IPS DF 19.7 (cell line): ENCODE results near the gene KCNG2.

ENCODE experiments used
- DNase-seq: peaks from one replicate; pipeline ENCODE4 v3.0.0-alpha.2; 2013; ENCODE audit warnings: low read depth, low spot score

The KCNG2 gene

DNA sequence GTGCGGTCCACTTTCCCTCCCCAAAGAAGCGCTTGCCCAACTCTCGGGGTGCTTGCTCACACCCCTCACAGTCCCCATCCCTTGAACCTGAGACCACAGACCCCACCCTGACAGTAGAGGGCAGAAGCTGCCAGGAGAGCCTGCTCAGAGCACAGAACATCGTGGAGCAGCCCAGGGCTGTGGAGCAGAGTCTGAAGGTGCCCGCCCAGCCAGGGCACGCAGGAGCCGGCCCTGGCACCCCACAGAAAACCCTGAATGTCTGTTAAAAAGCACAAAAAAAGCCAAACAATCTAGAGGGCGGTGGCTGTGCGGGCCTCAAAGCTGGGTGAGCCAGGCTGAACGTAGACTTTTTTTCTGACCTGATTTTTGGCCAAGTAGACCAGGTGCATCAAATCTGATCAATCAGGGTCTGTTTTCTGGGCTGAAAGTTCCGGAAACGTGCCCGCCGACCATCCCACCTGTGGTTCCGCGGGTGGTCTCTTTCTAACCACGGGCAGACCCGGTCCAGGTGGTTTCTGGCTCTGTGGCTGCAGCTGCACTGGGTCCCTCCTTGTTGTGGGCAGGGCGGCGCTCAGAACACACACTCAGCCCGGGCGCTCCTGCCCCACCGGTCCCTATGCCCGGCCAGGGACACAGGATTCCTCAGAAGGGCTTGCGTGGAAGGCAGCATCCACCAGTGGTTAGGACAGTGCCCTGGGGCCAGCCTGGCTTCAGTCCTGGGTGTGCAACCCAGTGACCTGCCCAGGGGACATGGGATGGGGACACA, 87.4 kb downstream of the KCNG2 start:
- DNase-seq: no peak

DNA sequence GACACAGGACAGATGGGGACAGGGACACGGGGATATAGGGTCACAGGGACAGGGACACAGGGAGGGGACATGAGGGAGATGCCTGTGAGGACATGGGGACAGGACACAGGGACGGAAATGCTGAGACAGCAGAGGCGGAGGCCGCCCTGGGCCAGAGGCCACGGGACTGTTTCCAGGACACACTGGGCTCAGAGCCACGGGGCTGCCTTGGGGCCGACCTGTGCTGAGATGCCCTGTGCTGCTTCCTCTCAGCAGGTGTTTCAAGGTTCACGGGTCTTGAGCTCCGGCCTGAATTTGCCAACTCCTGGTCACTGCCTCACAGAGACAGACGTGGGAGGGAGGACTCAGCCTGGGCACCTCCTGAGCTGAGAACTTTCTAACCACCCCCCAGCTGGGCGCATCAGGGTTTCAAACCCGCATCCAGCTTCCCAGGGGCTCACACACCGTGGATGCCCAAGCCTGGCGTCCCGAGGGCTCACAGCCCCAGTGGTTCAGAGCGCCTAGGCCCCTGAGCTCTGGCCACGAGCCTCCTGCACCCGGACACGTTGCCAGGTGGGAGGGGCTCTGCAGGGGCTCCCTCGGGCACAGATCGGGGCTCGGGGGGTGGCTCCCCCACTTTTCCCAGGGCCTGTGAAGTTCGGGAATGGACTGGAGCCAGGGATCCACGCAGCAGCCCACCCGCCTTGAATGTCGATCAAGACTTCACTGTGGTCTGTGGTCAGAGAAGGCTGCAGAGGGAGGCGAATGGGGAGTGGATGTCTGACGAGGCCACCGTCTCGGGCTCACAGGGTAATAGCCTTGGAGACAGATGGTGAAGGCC, 89.7 kb downstream of the KCNG2 start:
- no peak for DNase-seq

DNA sequence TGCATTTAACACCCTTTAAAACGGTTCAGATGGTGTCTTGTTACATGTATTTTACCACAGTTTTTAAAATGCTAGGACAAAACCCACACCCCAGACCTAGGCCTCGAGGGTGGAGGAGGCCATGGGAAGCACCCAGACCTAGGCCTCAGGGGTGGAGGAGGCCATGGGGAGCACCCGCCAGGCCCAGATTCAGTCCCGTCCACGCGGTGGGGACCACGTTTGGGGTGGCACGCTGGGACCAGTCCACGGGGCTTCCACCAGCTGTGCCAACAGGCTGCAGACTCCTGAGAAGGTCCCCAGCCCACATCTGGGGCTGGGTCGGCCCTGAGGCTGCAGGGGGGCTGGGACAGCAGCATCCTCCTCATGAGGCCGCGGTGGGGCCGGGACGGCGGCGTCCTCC, 90.3 kb downstream of the KCNG2 start:
- DNase-seq: no peak

DNA sequence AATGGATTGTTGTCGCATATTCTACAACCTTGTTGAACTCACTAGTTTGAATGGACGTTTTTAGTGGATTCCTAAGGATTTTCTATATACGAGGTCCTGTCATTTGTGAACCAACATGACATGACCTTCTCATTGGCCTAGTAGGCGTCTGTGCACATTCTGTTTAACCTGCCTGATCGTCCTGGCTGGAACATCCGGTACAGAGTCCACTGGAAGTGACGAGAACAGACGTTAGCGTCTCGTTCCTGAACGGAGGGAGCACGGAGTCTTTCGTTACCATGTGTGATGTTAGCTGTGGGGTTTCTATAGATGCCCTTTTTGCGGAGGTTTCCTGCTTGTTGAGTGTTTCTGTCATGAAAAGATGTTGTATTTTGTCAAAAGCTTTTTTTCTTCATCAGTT, 91.8 kb downstream of the KCNG2 start:
- DNase-seq: no peak

DNA sequence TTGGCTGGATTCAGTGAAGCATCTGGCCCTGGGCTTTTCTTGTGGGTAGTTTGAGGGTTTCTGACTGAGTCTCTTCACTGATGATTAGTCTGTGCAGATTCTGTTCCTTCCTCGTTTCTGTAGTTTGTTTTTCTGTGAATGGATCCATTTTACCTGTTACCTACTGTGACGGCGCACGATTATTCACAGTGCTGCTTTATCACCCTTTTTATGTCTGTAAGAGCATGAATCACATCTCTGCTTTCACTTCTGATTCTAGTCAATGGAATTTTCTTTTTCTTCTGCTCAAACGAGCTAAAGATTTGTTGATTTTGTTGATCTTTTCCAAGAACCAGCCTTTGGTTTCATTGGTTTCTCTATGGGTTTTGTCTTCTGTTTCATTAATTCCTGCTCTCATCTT, 92.9 kb downstream of the KCNG2 start:
- no peak for DNase-seq

DNA sequence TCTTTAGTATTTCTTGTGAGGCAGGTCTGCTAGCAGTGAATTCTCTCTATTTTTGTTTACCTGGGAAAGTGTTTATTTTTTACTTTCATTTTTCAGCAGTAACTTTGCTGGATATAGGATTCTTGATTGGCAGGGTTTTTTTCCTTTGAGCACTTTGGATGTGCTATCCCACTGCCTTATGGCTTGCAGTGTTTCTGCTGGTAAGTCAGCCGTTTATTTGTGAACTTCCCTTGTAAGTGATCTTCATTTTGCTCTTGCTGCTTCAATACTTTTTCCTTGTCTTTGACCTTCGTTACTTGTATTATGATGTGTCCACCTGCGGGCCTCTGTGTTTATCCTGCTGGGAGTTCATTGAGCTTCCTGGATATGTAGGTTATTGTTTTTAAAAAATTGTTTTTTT, 99.0 kb downstream of the KCNG2 start:
- DNase-seq: no peak

DNA sequence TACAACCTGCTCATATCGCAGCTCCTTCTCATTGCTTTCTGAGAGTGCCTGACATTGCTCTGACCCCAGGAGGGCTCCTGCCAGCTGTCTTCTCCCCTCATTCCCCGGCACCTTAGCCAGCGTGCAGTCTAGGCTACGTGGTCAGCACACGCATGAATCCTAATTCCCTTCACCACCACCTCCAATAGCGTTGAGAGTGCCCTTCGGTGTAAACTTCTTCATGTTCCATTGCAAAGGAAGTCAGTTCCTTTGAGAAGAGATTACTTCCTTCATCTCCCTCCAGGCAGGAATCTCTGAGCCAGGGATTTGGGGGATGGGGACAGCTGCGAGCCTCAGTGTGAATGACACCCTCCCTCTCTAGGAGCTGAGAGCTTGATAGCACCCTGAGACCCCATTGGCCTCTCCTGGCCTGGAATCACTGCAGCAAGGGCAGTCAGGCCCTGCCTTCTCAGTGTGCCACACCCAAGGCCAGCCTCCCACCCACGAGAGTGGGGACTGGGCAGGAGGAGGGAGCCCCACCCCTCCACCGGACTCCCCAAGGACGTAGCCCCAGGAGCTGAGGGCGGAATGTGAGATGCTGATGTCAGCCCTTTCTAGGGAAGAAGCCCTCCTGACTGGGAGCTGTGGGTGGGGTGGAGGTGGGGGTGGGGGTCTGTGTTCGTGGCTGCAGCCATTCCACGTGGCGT, 100.3 kb downstream of the KCNG2 start:
- no peak for DNase-seq

DNA sequence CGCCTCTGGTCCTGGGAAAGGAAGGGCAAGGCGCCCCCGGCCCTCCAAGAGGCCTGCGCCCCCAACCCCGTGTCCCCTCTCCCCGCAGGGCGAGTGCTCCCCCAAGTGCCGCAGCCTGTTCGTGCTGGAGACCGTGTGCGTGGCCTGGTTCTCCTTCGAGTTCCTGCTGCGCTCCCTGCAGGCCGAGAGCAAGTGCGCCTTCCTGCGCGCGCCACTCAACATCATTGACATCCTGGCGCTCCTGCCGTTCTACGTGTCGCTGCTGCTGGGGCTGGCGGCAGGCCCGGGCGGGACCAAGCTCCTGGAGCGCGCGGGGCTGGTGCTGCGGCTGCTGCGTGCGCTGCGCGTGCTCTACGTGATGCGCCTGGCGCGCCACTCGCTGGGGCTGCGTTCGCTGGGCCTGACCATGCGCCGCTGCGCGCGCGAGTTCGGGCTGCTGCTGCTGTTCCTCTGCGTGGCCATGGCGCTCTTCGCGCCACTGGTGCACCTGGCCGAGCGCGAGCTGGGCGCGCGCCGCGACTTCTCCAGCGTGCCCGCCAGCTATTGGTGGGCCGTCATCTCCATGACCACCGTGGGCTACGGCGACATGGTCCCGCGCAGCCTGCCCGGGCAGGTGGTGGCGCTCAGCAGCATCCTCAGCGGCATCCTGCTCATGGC, 101.3 kb downstream of the KCNG2 start:
- DNase-seq: no peak

DNA sequence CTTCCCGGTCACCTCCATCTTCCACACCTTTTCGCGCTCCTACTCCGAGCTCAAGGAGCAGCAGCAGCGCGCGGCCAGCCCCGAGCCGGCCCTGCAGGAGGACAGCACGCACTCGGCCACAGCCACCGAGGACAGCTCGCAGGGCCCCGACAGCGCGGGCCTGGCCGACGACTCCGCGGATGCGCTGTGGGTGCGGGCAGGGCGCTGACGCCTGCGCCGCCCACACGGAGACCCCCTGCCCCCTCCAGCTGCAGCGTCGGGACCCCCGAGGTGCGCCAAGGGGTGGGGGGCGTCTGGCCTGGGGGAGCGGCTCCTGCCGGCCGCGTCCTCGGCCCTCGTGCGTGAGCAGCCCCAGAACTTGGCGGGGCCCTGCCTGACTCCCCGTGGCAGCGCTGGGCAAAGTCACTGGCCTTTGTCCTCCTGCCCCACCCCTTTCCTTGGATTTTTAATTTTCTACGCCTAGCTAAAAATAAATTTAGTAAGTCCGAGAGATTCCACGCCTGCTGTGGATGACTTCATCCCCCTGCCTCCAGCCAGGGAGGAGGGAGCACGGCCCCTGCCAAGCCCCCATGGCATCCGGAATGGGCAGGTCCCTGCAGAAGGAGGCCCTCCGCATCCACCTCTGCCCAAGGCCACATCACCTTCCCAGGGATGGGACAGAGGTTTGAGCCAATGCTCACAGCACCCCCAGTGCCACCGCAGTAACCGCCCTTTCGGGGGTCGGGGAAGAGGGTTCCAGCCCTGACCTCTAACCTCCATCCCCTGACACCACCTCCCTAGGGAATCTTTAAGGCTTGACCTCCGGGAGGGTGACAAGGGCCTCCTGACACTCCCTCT, 102.1 kb downstream of the KCNG2 start:
- no peak for DNase-seq

DNA sequence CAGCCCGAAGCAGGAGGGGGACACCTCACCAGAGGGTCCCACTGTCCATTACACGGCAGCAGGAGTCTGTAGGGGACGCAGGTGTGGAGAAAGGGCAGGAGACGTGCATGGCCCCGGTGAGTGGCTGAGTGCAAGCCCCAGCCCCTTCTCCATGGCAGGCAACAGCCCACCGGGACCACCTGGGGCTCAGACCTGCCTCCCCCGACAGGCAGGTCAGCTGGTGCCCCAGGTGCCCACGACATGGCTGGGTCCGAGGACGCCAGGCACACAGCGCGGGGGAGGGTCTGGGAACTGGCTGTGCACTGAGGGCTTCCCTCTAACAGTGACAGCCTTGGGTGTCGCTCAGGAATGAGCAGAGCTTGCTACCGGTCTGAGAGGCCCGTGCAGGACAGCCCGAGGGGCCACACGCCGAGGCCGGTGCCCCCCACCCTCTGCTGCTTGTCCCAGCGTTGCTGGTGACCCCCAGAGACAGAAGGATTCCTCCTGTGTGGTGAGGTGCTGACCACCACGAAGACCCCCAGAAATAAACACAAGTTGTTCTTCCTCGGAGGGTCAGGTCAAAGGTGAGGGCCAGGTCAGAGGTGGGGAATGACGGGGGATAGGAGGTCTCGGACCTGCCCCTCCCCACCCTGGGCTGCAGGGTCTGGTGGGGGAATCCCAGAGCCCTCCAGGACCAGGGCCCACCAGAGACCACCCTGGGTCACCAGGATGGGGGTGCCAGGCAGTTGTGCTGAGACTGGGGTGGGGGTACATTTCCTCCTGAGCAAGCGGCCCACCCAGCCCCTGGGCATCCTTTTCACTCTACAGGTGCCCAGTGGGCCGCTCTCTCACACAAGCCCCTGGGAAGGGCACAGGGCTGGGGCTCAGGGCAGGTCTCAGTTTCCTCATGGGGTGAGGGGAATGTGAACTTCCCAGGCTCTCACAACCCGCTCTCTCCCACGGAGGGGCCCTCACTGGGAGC, 103.2 kb downstream of the KCNG2 start:
- no peak for DNase-seq

DNA sequence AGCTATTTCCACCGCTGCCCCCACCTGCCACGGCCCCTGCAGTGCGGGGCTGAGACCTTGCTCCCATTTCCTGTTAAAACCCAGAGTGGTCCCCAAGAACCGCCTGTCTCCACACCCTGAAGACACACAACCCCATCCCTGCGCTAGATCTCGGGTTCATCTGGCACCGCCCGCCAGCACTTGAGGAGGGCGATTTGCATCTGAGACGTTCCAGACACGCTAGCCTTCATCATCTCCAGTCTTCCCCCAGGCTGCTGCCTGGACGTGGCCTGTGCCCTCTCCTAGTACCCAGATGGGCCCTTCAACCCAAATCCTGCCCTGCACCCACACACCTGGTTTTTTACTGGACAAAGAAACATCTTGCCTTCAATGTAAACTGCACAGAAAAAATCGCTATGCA, 103.9 kb downstream of the KCNG2 start:
- DNase-seq: no peak

DNA sequence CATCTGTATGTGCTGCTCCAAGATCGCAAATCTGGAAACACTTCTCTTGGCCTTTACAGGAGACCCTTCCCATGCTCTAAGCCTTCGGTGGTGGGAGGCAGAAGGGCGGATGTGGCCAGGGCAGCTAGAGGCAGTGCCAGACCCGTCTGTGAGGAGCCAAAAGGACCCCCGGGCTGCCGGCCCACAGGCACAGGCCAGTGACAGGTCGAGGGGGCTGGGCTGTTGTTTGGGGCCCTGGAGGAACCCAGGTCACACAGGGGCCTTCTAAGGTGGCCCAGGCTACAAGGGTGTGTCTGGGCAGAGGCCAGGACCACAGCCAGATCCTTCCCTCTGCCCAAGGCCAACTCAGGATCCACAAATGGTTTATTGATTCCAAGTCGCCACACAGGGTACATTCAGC, 104.3 kb downstream of the KCNG2 start:
- no peak for DNase-seq

DNA sequence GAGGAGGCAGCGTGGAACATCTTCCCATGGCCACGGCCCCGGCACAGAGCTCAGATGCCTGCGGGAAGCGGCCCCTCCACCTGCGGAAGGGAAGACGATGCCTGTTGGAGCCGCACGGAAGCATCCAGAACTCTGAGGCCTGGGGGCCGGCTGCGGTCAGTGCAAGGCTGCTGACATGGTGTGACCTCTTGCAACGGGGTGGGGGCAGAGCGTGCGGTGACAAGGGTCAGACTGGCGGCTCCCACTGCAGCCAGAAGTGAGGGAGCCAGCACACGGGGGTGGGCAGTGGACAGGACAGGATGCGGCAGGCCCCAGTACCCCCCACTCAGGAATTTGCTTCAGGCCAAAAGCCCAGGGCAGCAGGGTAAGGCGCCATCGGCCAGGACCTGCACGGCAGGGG, 104.9 kb downstream of the KCNG2 start:
- DNase-seq: no peak

DNA sequence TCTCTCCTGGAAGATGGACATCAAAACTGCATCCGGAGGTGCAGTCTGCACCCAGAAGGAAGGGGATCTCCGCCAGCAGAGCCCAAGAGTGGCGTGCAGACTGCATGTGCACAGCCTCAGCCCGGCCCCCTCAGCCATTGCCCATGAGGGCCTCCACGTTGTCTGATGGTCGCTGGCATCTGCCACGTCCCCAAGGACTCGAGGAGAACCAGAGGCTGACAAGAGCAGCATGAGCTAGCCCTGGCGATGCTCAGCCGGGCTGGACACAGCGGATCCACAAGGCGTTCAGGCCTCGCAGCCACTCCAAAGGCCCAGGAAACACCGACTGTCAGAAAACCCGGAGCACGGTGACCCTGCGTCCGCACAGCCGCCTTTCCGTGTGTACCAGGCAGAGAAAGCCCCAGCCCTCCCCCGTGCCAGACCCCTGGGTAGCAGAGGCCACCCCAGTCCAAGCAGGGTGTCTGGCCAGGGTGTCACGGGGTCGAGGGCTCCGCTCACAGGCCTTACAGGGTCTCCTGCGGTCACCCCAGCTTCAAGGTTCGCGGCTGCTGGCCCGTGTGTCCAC, 105.4 kb downstream of the KCNG2 start:
- DNase-seq: no peak

DNA sequence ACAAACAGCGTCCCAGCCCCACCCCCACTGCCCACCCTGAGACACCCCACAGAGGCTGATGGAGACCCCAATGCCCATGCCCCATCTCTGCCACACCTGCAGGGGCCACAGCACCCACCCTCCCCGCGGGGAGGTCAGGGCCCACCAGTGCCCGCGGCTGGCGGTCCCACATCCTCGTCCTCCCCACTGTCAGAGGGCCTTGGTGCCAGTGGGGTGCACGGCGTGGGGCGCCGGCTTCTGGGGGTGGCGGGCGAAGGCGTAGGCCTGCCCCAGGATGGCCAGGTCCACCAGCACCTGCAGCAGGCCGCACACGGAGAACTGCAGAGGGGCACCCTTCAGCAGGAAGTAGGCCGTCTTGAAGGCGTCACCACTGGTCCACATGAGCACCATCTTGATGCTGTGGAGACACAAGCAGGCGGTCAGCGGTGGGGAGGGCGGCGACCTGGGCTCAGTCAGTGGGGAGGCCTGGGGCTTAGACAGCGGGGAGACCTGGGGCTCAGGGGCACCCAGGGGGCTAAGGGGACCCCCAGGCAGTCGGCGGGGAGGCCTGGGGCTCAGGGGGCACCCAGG, 106.1 kb downstream of the KCNG2 start:
- no peak for DNase-seq

DNA sequence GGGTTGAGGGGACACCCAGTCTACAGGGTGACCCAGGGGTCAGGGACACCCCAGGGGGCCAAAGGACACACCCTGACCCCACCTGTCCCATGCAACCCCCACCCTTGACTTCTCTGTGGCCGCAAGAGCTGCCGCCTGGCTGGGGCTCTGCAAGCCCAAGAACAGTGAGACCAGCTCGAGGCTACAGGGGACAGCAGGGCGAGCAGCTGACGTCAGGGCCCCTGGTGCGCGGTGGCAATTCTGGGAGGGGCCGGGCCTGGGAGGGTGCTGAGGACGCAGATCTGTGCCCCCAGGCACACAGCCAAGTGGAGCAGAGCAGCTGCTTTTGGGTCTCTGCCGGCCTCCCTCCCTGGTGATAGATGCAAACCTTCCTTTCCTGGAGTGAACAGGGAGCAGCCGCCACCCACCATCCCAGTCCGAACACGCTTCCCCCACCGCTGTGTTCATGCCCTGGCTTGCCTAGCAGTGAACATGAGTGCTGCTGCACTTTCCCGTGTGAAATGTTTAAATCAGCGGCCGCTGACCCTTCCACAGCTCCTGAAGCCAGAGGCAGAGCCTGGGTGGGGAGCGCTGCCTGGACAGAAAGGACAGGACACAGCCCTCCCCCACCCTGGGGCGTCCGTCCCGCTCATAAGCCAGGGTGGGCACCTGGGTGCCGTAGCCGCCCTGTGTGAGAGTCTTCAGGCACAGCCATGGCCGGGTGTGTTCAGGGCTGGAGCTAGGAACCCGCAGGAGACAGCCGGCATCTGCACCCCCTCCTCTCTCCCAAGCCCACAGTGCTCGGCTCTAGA, 106.8 kb downstream of the KCNG2 start:
- DNase-seq: no peak

DNA sequence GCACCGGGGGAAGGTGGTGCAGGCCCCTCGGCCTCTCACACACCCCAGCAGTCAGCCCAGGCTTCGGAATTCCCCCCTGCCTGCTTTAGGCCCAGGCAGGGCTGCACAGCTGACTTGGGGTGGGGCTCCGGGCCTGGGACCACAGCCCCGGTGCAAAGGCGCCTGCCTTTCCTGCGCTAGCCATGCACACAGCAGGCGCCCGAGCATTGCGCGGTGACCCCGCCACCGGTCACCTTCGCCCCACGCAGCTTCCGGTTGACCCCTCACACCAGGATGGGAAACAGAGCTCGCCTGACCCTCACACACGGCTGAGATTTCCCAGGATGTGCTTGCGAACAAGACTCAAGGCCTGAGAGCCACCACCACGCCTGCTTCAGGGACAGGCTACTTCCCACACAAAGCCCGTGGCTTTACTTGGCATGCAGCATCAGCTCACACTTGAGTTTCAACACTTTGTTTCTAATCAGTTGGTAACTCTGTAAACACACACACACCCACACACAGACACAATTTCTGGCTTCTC, 107.7 kb downstream of the KCNG2 start:
- DNase-seq: no peak

DNA sequence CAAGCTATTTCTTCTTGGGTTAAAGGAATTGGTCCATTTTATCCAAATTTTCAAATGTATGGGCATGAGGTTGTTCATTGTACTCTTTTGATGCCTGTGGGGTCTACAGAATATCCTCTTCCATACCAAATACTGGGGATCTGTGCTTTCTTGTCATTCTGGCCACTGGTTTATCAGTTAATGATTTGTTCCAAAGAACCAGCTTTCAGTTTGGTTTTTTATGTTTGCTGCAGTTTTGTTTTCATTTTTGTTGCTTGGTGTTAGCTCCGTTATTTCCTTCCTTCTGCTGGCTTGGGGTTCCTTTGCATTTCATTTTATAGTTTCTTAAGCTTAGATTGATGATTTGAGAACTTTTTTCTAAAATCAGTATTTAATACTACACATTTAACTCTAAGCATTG, 108.3 kb downstream of the KCNG2 start:
- DNase-seq: no peak
